HG03064 (cell line): ENCODE data around the gene CCL21.
"Not testable (repeated sequence)": the region's sequence is repeated elsewhere in the genome, so short reads cannot be mapped to it uniquely, and the experiment has no call there.

Experiments used
- ATAC-seq: cut with Tn5 transposase; IDR thresholded peaks from one replicate; pipeline ENCODE4 v1.9.1; 2021; ENCODE audit warnings: low read depth; ENCODE audit not compliant: unreplicated experiment

CCL21 gene, protein sequence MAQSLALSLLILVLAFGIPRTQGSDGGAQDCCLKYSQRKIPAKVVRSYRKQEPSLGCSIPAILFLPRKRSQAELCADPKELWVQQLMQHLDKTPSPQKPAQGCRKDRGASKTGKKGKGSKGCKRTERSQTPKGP

DNA sequence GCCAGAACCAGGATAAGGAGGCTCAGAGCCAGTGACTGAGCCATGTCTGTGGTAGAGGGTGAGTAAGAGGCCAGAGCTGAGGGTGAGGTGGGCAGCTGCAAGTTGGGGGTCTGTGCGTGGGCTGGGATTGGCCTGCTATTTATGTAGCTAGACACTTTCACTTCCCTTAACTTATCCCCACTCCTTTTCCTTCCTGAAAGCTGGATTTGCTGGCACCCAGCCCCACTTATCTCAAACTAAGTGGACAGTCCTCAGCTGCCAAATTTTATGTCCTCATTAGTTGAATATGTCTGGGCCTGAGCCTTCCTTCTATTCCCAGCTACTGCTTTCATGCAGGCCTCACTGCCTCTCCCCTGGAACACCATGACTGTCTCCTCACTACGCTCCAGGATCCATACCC is at the start of gene CCL21:
TSS of gene CCL21 (minus strand) at position 114 of the 400 bp plus-strand sequence. CDS start at position 44, 70 bp downstream.
- no peak for ATAC-seq

DNA sequence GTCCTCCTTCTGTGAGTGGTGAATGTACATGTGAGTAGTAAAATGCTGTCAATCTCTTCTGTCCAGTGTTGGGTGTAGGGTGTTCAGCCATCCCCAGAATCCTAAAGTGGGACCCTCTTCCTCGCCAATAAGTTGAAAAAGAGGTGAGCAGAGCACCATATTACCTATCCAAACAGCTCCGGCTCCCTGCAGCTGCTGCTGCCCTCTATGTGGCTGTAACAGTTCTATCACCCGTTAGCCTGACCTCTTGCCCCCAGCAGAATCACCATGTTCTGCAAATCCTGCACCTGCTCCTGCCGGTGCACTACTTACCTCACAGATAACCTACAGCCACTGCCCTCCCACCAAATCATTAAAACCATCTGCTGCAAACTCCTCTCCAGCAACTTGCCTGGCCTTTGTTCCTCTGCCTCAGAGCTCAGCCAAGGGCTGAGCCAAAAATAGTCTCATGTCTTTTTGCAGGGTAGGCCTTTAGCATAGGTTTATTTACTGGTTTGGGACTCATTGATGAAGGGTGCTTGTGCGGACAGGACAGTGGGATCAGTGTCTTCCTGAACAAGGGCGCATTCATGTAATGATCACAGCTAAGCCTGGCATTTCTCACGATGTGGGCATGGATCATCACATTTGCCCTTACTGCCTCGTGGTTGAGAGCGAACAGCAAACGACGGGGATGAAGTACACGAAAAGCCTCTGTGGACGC is 49.6 kb upstream of the CCL21 start:
- ATAC-seq = no peak

DNA sequence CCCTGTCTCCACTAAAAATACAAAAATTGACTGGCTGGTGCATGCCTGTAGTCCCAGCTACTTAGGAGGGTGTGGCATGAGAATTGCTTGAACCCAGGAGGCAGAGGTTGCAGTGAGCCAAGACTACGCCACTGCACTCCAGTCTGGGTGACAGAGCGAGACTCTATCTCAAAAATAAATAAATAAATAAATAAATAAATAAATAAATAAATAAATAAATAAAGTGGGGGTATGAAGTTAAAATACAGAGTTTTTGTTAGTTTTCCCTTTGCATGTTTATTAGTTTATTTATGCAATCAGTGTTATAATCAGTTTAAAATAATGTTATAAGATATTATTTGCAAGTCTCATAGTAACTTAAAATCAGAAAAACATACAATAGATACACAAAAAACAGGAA is 40.4 kb upstream of the CCL21 start:
- not testable (repeated sequence) for ATAC-seq

DNA sequence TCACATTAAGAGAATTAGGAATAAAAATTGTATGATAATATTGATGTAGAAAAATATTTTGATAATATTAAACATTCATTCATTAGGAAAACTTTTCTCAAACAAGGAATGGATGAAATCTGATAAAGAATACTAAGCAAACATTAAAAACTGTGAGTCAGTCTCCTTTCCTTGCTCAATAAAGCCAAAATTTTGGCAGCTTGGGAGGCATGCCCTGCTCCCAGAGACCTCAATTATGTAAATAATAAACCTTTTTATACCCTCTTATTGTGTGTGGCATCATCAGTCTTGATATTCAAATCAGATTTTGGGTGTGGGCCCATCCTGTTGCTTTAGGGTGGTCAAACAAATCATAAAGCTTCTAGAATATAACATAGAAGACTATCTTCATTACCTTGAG is 36.6 kb upstream of the CCL21 start:
- ATAC-seq = no peak

DNA sequence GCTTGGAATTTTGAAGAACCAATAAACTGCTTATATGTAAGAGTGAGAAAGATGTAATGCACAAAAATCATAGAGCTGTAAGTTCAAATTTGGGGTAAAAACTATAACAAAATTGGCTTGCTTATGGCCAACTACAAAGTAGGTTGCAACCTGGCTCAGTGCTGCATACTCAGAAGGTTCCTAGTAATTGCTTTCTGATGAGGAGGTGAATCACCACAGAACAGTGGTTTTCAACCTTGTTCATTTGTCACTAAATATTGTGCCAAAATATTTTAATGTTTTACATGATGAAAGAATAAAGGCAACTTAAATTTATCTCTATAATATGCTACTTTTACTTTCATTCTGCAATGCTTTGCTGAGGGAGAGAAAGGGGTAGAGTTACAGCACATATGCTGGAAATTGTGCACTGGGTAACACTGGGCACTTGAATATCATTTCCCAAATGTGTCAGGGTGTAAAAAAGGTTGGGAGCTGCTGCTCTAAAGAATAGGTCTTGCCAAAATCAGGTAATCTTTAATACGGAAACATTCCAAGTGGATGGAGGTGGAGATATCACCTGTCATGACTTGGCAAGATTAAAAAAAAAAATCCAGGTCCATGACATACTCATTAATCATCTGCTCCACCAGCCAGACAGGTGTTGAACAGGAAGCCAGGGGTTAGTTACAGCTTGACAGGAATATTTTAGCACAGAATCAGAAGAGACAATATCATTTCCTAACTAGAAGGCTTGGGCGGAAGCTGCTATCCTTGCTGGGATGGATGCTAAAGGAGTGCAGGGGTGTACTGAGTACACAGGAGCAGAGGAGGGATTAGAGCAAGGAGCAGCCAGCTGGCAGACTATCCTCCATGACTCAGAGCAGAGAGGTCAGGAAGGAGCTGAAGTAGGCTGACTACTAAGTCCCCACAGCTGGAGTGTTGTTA is 34.6 kb upstream of the CCL21 start:
- ATAC-seq = no peak

GRCh38 chr9:34742710-34743109 is 32.8 kb upstream of the CCL21 start:
- no peak for ATAC-seq

DNA sequence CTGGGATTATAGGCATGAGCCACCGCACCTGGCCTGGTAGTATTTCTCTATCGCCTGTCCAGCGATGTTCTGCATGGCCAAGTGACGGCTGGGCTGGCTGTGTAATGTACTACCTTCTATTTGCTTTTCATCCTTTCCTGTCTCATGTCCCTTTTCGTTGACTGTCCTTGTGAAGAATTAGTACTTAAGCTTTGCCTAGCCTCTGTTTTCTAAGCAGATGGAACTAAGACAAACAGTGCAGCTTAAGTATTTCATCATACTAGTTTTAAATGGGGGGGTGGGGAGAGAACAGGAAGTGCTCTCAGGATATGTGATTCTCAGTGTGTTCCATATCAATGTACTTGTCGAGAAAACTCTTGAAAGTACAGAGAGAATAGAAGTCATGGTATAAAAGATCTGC is 31.7 kb upstream of the CCL21 start:
- ATAC-seq = no peak

GRCh38 chr9:34740176-34740575 is 30.2 kb upstream of the CCL21 start:
- ATAC-seq = not testable (repeated sequence)

DNA sequence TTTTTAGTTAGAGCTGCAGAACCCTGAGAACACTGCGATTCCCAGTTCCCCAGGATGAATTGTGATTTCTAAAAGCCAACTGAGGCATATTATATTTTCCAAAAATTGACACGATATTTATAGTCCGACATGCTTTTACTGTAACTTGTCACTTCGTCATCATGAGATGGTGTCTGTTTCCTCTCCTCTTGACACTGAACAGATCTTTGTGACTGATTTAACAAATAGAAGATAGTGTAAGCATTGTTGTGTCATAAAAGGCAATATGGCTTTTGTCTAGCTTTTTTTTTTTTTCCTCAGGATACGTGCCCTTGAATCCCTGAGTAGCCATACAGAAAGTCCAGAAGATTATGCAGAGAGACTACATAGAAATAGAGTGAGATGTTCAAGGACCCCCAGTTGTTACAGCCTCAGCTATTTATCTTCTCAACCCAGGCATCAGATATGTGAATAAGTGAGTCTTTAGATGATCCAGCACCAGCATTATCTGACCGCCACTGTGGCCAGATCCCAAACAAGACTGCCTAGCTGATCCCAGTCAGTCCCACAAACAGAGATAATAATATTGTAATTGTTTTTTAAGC is 27.8 kb upstream of the CCL21 start:
- ATAC-seq = no peak

DNA sequence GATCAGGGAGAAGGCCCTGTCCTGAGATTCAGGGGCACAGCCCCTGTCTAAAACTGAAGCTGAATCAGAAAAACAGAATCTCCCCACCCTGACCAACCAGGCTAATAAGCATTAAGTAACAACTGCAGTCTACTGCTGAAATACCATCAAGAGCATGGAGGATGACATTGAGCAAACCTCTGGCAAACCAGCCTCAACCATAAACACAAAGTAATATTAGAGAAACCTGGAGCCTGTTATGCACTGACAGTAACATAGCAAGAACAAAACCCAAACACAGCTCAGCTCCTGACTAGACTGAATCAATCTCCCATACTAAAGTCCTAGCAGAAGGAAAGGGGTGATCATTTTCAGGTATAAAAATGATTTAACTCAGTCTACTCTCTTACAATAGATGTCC is 24.8 kb upstream of the CCL21 start:
- no peak for ATAC-seq

- ATAC-seq = no peak
Measured at GRCh38 chr9:34732886-34733285, 22.9 kb upstream of the CCL21 start.

GRCh38 chr9:34732478-34732877 is 22.5 kb upstream of the CCL21 start:
- no peak for ATAC-seq

GRCh38 chr9:34723141-34723540 is 13.2 kb upstream of the CCL21 start:
- ATAC-seq = no peak

DNA sequence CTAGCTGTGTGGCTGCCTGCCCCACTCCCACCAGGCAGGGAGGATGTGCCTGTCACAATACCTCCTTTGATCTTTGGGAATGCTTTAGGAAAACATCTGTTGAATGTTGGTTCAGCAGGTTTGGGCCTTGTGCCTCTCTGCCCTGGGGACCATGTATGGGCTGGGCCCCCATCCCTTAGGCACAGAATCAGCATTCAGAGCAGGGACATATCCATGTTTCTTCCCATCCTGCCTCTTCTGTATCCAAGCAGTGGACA is 9.8 kb upstream of the CCL21 start:
- ATAC-seq = not testable (repeated sequence)

GRCh38 chr9:34719021-34719768 is 9.3 kb upstream of the CCL21 start:
- no peak for ATAC-seq

GRCh38 chr9:34717996-34718614 is 8.2 kb upstream of the CCL21 start:
- no peak for ATAC-seq

GRCh38 chr9:34716711-34717110 is 6.8 kb upstream of the CCL21 start:
- no peak for ATAC-seq

DNA sequence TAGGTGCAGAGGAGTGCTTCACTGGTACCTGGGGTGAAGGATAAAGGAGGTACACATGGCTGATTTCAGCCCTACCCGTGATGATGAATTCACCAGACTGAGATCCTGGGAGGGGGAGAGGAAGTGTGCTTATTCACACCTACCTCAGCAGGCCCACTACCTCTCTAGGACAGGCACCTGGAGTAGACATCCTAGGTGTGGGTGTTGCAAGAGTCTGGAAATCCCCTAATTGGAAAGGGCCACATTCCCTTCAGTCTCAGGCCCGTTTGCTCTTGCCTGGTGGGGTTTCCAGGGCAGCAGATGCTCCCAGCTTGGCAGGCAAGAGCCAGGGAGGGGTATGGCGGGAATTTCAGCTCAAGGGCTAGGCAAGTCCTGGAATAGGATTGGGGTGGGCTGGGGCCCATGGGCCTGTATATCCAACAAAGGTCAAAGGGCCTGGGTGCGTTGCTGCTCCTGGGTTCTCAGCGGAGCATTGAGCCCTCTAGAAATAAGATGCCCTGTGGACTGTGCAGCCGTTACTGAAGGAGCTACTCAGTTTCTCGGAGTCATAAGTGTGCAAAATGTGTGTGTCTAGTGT is 5.8 kb upstream of the CCL21 start:
- no peak for ATAC-seq

GRCh38 chr9:34714007-34714406 is 4.1 kb upstream of the CCL21 start:
- ATAC-seq = no peak

DNA sequence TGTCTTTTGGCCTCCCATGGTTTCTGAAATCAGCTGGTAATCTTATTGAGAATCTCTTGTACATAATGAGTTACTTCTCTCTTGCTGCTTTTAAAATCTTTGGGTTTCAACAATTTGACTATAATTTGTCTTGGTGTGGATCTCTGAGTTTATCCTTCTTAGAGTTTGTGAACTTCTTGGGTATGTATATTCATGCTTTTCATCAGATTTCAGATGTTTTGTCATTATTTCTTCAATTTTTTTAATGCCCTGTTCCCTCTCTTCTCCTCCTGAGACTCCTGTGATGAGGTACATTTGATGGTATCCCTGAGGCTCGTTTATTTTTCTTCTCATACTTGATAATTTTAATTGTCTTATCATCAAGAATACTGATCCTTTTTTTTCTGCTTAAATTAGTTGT is 2.2 kb upstream of the CCL21 start:
- no peak for ATAC-seq
